HL-60 (cell line): ENCODE data around the gene WWOX.

ENCODE experiments used
- DNase-seq, 2 experiments: peaks; one replicate each; pipeline ENCODE4 v3.0.0-alpha.2; 2010 to 2020; ENCODE audit warnings: low read depth in 1 of 2, low spot score in 1 of 2
- H3K27ac ChIP-seq: fragments of 250-450 bp; sonication (Bioruptor Pico); replicated peaks from 2 replicates; pipeline ENCODE4 v1.5.1; 2020; ENCODE audit warnings: mild to moderate bottlenecking, moderate library complexity
- H3K27me3 ChIP-seq: fragments of 250-450 bp; sonication (Bioruptor Pico); 2 replicates; pipeline ENCODE4 v1.5.1; 2021; ENCODE audit warnings: mild to moderate bottlenecking, moderate library complexity; ENCODE audit not compliant: insufficient read depth, poor library complexity, severe bottlenecking
- H3K4me3 ChIP-seq: replicated peaks from 2 replicates; pipeline ENCODE4 v1.5.1; 2011; ENCODE audit warnings: mild to moderate bottlenecking, control low read depth, low read length; ENCODE audit not compliant: insufficient read depth
- CTCF ChIP-seq: IDR thresholded peaks from one replicate; pipeline ENCODE4 v1.5.1; 2011; ENCODE audit warnings: low read length, control low read depth, inconsistent platforms; ENCODE audit not compliant: insufficient read depth
- GABPA ChIP-seq: IDR thresholded peaks from 2 replicates; pipeline ENCODE4 v1.6.1; 2012; ENCODE audit warnings: low read depth
- POLR2AphosphoS5 ChIP-seq: IDR thresholded peaks from 2 replicates; pipeline ENCODE4 v1.6.1; 2012; ENCODE audit warnings: low read depth
- REST ChIP-seq: IDR thresholded peaks from 2 replicates; pipeline ENCODE4 v1.6.1; 2012; ENCODE audit warnings: low read depth; ENCODE audit not compliant: insufficient replicate concordance
- SPI1 ChIP-seq: IDR thresholded peaks from 2 replicates; pipeline ENCODE4 v1.6.1; 2012; ENCODE audit warnings: low read depth, mild to moderate bottlenecking, borderline replicate concordance

Gene WWOX

GRCh38 chr16:78415669-78416068 is 316.2 kb downstream of the WWOX start:
- Histone ChIP-seq H3K27me3 (no peaks in the 10 kb centered on the region), H3K27ac (no peak overlapping the region), H3K4me3 (no peak overlapping the region)
- TF ChIP-seq REST (no peak), CTCF (no peak), SPI1 (no peak), GABPA (no peak), POLR2AphosphoS5 (no peak)
- DNase-seq: no peak

GRCh38 chr16:78416400-78416799 is 316.9 kb downstream of the WWOX start:
- Histone ChIP-seq H3K27me3 (no peaks in the 10 kb centered on the region), H3K4me3 (no peak overlapping the region), H3K27ac (no peak overlapping the region)
- TF ChIP-seq GABPA (no peak), CTCF (no peak), SPI1 (no peak), POLR2AphosphoS5 (no peak), REST (no peak)
- no peak for DNase-seq

- DNase-seq: no peak
- no peak for TF ChIP-seq GABPA
- TF ChIP-seq REST: no peak
- no peak for TF ChIP-seq CTCF
- TF ChIP-seq POLR2AphosphoS5: no peak
- H3K27ac ChIP-seq: no peak overlapping the region
- no peak overlapping the region for H3K4me3 ChIP-seq
- no peaks in the 10 kb centered on the region for H3K27me3 ChIP-seq
These were observed 321.8 kb downstream of the WWOX start for GRCh38 chr16:78421181-78421708.
